Esophagus muscularis mucosa (tissue), 4 donors: Measurements from ENCODE around the gene RBMS3.
A peak's percentile ranks its signal among the peaks of the same experiment; 100 is the strongest.

Source experiments
- CTCF ChIP-seq, 3 experiments: fragments of 200-600 bp in 2 of 3; fragments of 450-650 bp in 1 of 3; sonication (generic) in 2 of 3; IDR thresholded peaks; one replicate each; pipeline ENCODE4 v1.5.1; 2017 to 2019; ENCODE audit warnings: antibody characterized with exemption in 3 of 3, mild to moderate bottlenecking in 2 of 3, moderate library complexity in 1 of 3
- EP300 ChIP-seq: sonication (generic); formaldehyde crosslinking; IDR thresholded peaks from one replicate; pipeline ENCODE4 v1.6.1; 2017; ENCODE audit warnings: antibody characterized with exemption
- POLR2A ChIP-seq: fragments of 450-650 bp; IDR thresholded peaks from one replicate; pipeline ENCODE4 v1.6.1; 2017; ENCODE audit warnings: antibody characterized with exemption, moderate library complexity, mild to moderate bottlenecking, low read depth
- POLR2AphosphoS5 ChIP-seq, 2 donors: sonication (generic); formaldehyde crosslinking; IDR thresholded peaks; one replicate each; pipeline ENCODE4 v1.6.1; 2017; ENCODE audit warnings: antibody characterized with exemption in 2 of 2

- TF ChIP-seq CTCF (IDR thresholded peaks at IDR 0.05) (no peak), POLR2A (no peak), POLR2AphosphoS5 (IDR thresholded peaks at IDR 0.05) (peak in 1 of 2 donors; percentile 39), EP300 (no peak)
Observed at GRCh38 chr3:29427266-29428103, 146.6 kb downstream of the RBMS3 start.
